Panc1 (cell line): ENCODE results near the gene TBATA. TPM values are rescaled to one million over a fixed set of nuclear protein-coding genes. Genes with fewer than 3 reads are reported as not detected.
"Not testable (repeated sequence)": the region's sequence is repeated elsewhere in the genome, so short reads cannot be mapped to it uniquely, and the experiment has no call there.

ENCODE experiments used
- ATAC-seq: fragments of 200-7000 bp; cut with Tn5 transposase; 2 replicates; pipeline ENCODE4 v1.9.1; 2020; ENCODE audit warnings: mild to moderate bottlenecking, moderate library complexity
- BruUV-seq: library from RNA; stranded (reverse); fragments of 400-500 nt; replicated peaks from 2 replicates; lab custom pipeline; 2021; lab: Mats Ljungman, UMichigan
- CTCF ChIA-PET: fragments of 300-600 bp; sonication (Branson Sonifier 250); formaldehyde crosslinking; loops from one replicate; lab custom pipeline; 2022; ENCODE audit warnings: antibody characterized with exemption; lab: Charles Lee
- POLR2A ChIA-PET: fragments of 300-600 bp; sonication (Branson Sonifier 250); formaldehyde crosslinking; loops from one replicate; lab custom pipeline; 2022; ENCODE audit warnings: antibody characterized with exemption; lab: Charles Lee
- DNase-seq: peaks from one replicate; pipeline ENCODE4 v3.0.0-alpha.2; 2010; ENCODE audit warnings: low read depth, low spot score
- H3K27ac ChIP-seq: 2 replicates; pipeline ENCODE4 v1.5.1; 2011; ENCODE audit warnings: mild to moderate bottlenecking, low read length, inconsistent platforms
- H3K27me3 ChIP-seq: fragments of 200-500 bp; sonication (Bioruptor generic); 2 replicates; pipeline ENCODE4 v1.6.0; 2014; ENCODE audit warnings: low read length, inconsistent platforms; ENCODE audit not compliant: control insufficient read depth, insufficient read depth
- H3K36me3 ChIP-seq: fragments of 200-500 bp; sonication (Bioruptor generic); 2 replicates; pipeline ENCODE4 v1.5.1; 2014; ENCODE audit warnings: inconsistent platforms, mild to moderate bottlenecking, low read length, moderate library complexity; ENCODE audit not compliant: control insufficient read depth, insufficient read depth
- H3K4me1 ChIP-seq: 2 replicates; pipeline ENCODE4 v1.5.1; 2011; ENCODE audit warnings: inconsistent platforms, mild to moderate bottlenecking, low read length, moderate library complexity; ENCODE audit not compliant: control insufficient read depth, insufficient read depth
- H3K4me3 ChIP-seq, 2 experiments: 2 replicates each; pipeline ENCODE4 v1.5.1; 2011 to 2012; ENCODE audit warnings: low read depth in 2 of 2, low read length in 2 of 2, mild to moderate bottlenecking in 2 of 2, inconsistent platforms in 1 of 2, moderate library complexity in 1 of 2
- H3K9me3 ChIP-seq: fragments of 200-500 bp; sonication (Bioruptor generic); 2 replicates; pipeline ENCODE4 v1.5.1; 2014; ENCODE audit warnings: low read depth, mild to moderate bottlenecking, inconsistent platforms, low read length, moderate library complexity; ENCODE audit not compliant: control insufficient read depth, insufficient read depth
- CTCF ChIP-seq: fragments of 450-650 bp; IDR thresholded peaks from 2 replicates; pipeline ENCODE4 v1.5.1; 2017; ENCODE audit warnings: mild to moderate bottlenecking
- POLR2AphosphoS5 ChIP-seq: IDR thresholded peaks from 2 replicates; pipeline ENCODE4 v1.6.1; 2012; ENCODE audit warnings: mild to moderate bottlenecking, low read depth, low read length, moderate library complexity
- REST ChIP-seq, 2 experiments: IDR thresholded peaks; 2 replicates each; pipeline ENCODE4 v1.6.1; 2011 to 2012; ENCODE audit warnings: low read depth in 2 of 2, control low read depth in 1 of 2, low read length in 1 of 2, mild to moderate bottlenecking in 1 of 2, moderate library complexity in 1 of 2; ENCODE audit not compliant: insufficient read depth in 1 of 2
- SIN3A ChIP-seq: IDR thresholded peaks from 2 replicates; pipeline ENCODE4 v1.6.1; 2012; ENCODE audit warnings: low read depth, mild to moderate bottlenecking, low read length, moderate library complexity, borderline replicate concordance; ENCODE audit not compliant: insufficient read depth
- TCF7L2 ChIP-seq: IDR thresholded peaks from 2 replicates; pipeline ENCODE4 v1.6.1; 2011; ENCODE audit warnings: mild to moderate bottlenecking, low read depth, low read length, inconsistent platforms
- in situ Hi-C: cut with HindIII; loops from 2 replicates; pipeline ENCODE4 v1.10.0; 2016; ENCODE audit warnings: low sequenced_read_pairs, low pct_unique_long_range_greater_than_20kb
- intact Hi-C: fragments of 100-400 bp; cut with micrococcal nuclease; formaldehyde crosslinking; loops from one replicate; pipeline ENCODE4 v1.10.0; 2022; ENCODE audit not compliant: unreplicated experiment
- total RNA-seq: library from RNA; stranded (reverse); gene quantifications from one replicate; pipeline ENCODE4 v1.2.1, GENCODE V29; 2021; ENCODE audit not compliant: unreplicated experiment

Gene TBATA
- total RNA-seq, 1 experiment from 2014 or later, result not detected

- no TSS peak for BruUV-seq
- ChIA-PET POLR2A (no interaction called here), CTCF (interaction anchor here (0.6 kb wide), 1 partner anchor 12 kb away, joined by 4 read pairs; no protein-coding TSS in a partner anchor)
- H3K27me3 ChIP-seq, result peaks cover 2% of the 10 kb centered on the region; the same call in 1 of the 2 replicates
- H3K4me3 ChIP-seq, result no peak overlapping the region
- no peak overlapping the region for H3K27ac ChIP-seq
- intact Hi-C loops (no loop called here), in situ Hi-C loops (no loop called here)
- TF ChIP-seq CTCF, result no peak
- H3K36me3 ChIP-seq, result no peaks in the 10 kb centered on the region
- DNase-seq, result no peak
- H3K4me1 ChIP-seq, result no peaks in the 10 kb centered on the region
- H3K9me3 ChIP-seq, result no peaks in the 10 kb centered on the region
- no peak for ATAC-seq
Observed at GRCh38 chr10:70771311-70772194, 13.6 kb downstream of the TBATA start.

- H3K9me3 ChIP-seq, ATAC-seq, POLR2A ChIA-PET, DNase-seq, H3K27ac ChIP-seq, BruUV-seq, intact Hi-C loops, H3K36me3 ChIP-seq, H3K4me1 ChIP-seq, in situ Hi-C loops, H3K4me3 ChIP-seq, H3K27me3 ChIP-seq, CTCF ChIA-PET: not testable (repeated sequence)
Observed at GRCh38 chr10:70770516-70770915, 14.7 kb downstream of the TBATA start.

- Histone ChIP-seq H3K27me3 (peaks cover 2% of the 10 kb centered on the region; the same call in 1 of the 2 replicates), H3K4me1 (no peaks in the 10 kb centered on the region), H3K27ac (no peak overlapping the region), H3K4me3 (no peak overlapping the region), H3K9me3 (no peaks in the 10 kb centered on the region), H3K36me3 (no peaks in the 10 kb centered on the region)
- no TSS peak for BruUV-seq
- POLR2A ChIA-PET, result no interaction called here
- intact Hi-C loops (no loop called here), in situ Hi-C loops (no loop called here)
- CTCF ChIA-PET, result no interaction called here
- DNase-seq, result no peak
- ATAC-seq, result no peak
- no peak for TF ChIP-seq TCF7L2
- TF ChIP-seq SIN3A, result no peak
- TF ChIP-seq CTCF, result no peak
- no peak for TF ChIP-seq REST (IDR thresholded peaks at IDR 0.05; ENCODE audit: insufficient read depth in 1 of 2, low read depth in 2 of 2, low read length in 1 of 2)
- TF ChIP-seq POLR2AphosphoS5, result no peak
Observed at GRCh38 chr10:70770001-70770400, 15.2 kb downstream of the TBATA start.
